ENCODE results near the gene TUBE1. TPM values are rescaled to one million over a fixed set of nuclear protein-coding genes. Genes with fewer than 3 reads are reported as not detected.

The TUBE1 gene
- total and polyA plus RNA-seq, 4 donors, result 10.1 to 59.2 (median 15.1) TPM

GRCh38 chr6:112022749-112023148 is 64.5 kb downstream of the TUBE1 start:
- H3K36me3 ChIP-seq (ENCODE audit: control insufficient read depth in 4 of 4, insufficient read depth in 4 of 4, low read length in 4 of 4), result no peaks in the 10 kb centered on the region
- ATAC-seq (ENCODE audit: insufficient read depth, low FRiP score) (no peak), DNase-seq (no peak)
- H3K27ac ChIP-seq (ENCODE audit: low read depth in 1 of 2, low read length in 1 of 2), result no peak overlapping the region
- no peak for TF ChIP-seq CTCF (IDR thresholded peaks at IDR 0.05; ENCODE audit: control extremely low read depth, extremely low read depth)
- no peaks in the 10 kb centered on the region for H3K27me3 ChIP-seq (ENCODE audit: control insufficient read depth in 3 of 3, insufficient read depth in 3 of 3, low read length in 2 of 3)
- no peak overlapping the region for H3K4me3 ChIP-seq
- no peak overlapping the region for H3K9ac ChIP-seq (ENCODE audit: insufficient read depth in 1 of 2, low read length in 2 of 2)
- H3K9me3 ChIP-seq (ENCODE audit: control insufficient read depth in 4 of 4, insufficient read depth in 3 of 4, low read length in 3 of 4), result peaks cover 0 to 2% (median under 1%) of the 10 kb centered on the region in 4 donors
- peaks cover 0 to 19% (median 16%) of the 10 kb centered on the region in 5 donors for H3K4me1 ChIP-seq (ENCODE audit: control insufficient read depth in 5 of 5, insufficient read depth in 5 of 5, low read length in 5 of 5)

- H3K4me1 ChIP-seq (ENCODE audit: control insufficient read depth in 5 of 5, insufficient read depth in 5 of 5, low read length in 5 of 5), result peaks cover 0 to 22% (median 16%) of the 10 kb centered on the region in 5 donors
- no peak for TF ChIP-seq CTCF (IDR thresholded peaks at IDR 0.05; ENCODE audit: control extremely low read depth, extremely low read depth)
- DNase-seq (peak in 1 of 3 donors; percentile 26), ATAC-seq (ENCODE audit: insufficient read depth, low FRiP score) (no peak)
- no peaks in the 10 kb centered on the region for H3K27me3 ChIP-seq (ENCODE audit: control insufficient read depth in 3 of 3, insufficient read depth in 3 of 3, low read length in 2 of 3)
- no peaks in the 10 kb centered on the region for H3K36me3 ChIP-seq (ENCODE audit: control insufficient read depth in 4 of 4, insufficient read depth in 4 of 4, low read length in 4 of 4)
- peaks cover 0 to 2% (median under 1%) of the 10 kb centered on the region in 4 donors for H3K9me3 ChIP-seq (ENCODE audit: control insufficient read depth in 4 of 4, insufficient read depth in 3 of 4, low read length in 3 of 4)
- WGBS, 2 donors, result 60 to 76% methylated on average over 6 of the region's 6 CpGs
- no peak overlapping the region for H3K4me3 ChIP-seq
- no peak overlapping the region for H3K27ac ChIP-seq (ENCODE audit: low read depth in 1 of 2, low read length in 1 of 2)
- H3K9ac ChIP-seq (ENCODE audit: insufficient read depth in 1 of 2, low read length in 2 of 2), result no peak overlapping the region
Observed at GRCh38 chr6:112021691-112022310, 65.5 kb downstream of the TUBE1 start.

Other genes starting within 250 kb of the TUBE1 start
- gene FYN, start 214.0 kb downstream of the TUBE1 start, total RNA-seq, result 100 to 1,000 TPM in 1 of 2 donors, 10 to 100 TPM in 1; 90.8 to 157 TPM
- gene FYN, start 214.0 kb downstream of the TUBE1 start, polyA plus RNA-seq, result 10 to 100 TPM; 27.3 to 51.1 TPM
- gene CCN6, start 33.4 kb downstream of the TUBE1 start, total RNA-seq, result not detected
- not detected for gene CCN6, start 33.4 kb downstream of the TUBE1 start, polyA plus RNA-seq
- 10 to 100 TPM; 26.2 to 35.6 TPM for gene FAM229B, start 109 bp upstream of the TUBE1 start, total RNA-seq
- gene FAM229B, start 109 bp upstream of the TUBE1 start, polyA plus RNA-seq, result 10 to 100 TPM; 16.5 to 25.9 TPM
- gene LAMA4, start 167.1 kb upstream of the TUBE1 start, total RNA-seq, result 100 to 1,000 TPM; 121 to 261 TPM
- 10 to 100 TPM; 28.4 to 38.6 TPM for gene LAMA4, start 167.1 kb upstream of the TUBE1 start, polyA plus RNA-seq